ENCODE data around the gene CDKN1B. TPM values are rescaled to one million over a fixed set of nuclear protein-coding genes. Genes with fewer than 3 reads are reported as not detected.

The CDKN1B gene
- polyA plus RNA-seq, 6 donors from 2014 or later: 4.7 to 26.8 (median 14.5) TPM

DNA sequence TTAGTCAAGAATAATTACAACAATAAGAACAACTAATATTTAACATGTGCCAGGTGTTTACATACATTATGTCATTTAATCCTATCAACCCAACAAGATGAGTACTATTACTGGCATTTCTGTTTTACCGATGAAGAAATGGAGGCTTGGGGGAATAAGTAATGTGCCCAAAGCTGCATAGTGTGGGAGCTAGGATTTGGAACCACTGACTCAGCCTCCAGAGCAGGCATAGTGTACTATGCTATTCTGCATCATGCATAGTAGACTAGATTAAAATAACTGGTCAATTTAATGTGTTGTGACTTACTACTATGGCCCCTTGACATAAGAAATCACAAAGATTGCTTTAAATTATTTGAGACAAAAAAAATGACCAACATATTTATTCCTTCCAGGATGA lies 30.7 kb upstream of the CDKN1B start:
- H3K4me3 Mint-ChIP-seq: no peak overlapping the region
- no peak overlapping the region for H3K27ac Mint-ChIP-seq
- no peaks in the 10 kb centered on the region for H3K36me3 Mint-ChIP-seq
- H3K4me1 Mint-ChIP-seq: peaks cover 0 to 3% (median 0%) of the 10 kb centered on the region in 3 donors
- ATAC-seq (ENCODE audit: low read depth in 2 of 2) (no peak), DNase-seq (no peak)
- H3K9me3 Mint-ChIP-seq: peaks cover 0 to 2% (median 0%) of the 10 kb centered on the region in 7 donors
- peaks cover 0 to 11% (median 7%) of the 10 kb centered on the region in 3 donors for H3K27me3 Mint-ChIP-seq

DNA sequence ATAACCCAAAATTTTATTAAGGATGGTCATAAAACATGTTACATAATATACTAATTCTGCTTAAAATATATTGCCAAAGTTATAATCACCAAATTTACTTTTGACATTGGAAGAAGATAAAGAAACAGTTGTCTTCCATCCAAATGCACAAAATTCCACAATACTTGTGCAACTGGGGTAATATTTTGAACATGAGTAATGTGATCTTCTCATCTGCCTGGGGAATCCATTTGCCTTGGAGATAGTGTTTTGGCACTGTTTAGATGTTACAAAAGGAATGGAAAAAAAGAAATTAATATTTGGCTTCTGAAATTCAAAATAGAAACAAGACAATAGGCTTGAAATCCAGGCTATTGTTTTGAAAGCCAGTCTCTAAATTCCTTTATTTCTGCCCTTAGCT lies 30.2 kb upstream of the CDKN1B start:
- H3K4me1 Mint-ChIP-seq: peaks cover 0 to 3% (median 3%) of the 10 kb centered on the region in 3 donors
- H3K36me3 Mint-ChIP-seq: no peaks in the 10 kb centered on the region
- DNase-seq: no peak
- ATAC-seq (ENCODE audit: low read depth in 2 of 2): no peak
- peaks cover 0 to 2% (median 0%) of the 10 kb centered on the region in 7 donors for H3K9me3 Mint-ChIP-seq
- no peak overlapping the region for H3K4me3 Mint-ChIP-seq
- peaks cover 0 to 11% (median 7%) of the 10 kb centered on the region in 3 donors for H3K27me3 Mint-ChIP-seq
- H3K27ac Mint-ChIP-seq: no peak overlapping the region

DNA sequence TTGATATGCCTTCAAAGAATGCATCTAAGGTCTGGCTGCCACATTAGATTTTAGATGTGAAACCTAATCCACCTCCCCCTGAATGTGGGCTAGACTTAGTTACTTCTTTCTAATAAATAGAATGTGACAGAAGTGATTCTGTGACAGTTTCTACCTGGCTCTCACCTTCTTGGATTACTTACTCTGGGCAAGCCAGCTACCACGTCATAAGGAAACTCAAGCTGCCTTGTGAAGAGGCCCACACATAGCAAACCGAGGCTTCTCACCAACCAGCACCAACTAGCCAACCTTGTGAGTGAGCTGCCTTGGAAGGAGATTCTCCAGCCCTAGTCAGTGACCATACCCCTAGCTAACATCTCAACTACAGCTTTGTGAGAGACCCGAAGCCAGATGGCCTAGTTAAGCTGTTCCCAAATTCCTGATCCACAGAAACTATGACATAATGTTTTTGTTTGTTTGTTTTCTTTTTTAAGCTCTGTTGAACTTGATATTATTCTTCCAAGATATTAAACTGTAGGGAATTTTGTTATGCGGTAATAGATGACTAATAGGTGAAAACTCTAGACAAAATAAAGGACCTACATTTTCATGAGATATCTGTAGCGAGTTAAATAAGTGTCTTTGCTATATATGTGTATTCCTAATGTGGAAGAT lies 27.4 kb upstream of the CDKN1B start:
- H3K27me3 Mint-ChIP-seq: peaks cover 0 to 7% (median 7%) of the 10 kb centered on the region in 3 donors
- peaks cover 0 to 4% (median 3%) of the 10 kb centered on the region in 3 donors for H3K4me1 Mint-ChIP-seq
- no peaks in the 10 kb centered on the region for H3K36me3 Mint-ChIP-seq
- H3K4me3 Mint-ChIP-seq: peak overlapping the region in 1 of 8 donors; percentile 29
- no peak for DNase-seq
- H3K9me3 Mint-ChIP-seq: peaks cover 0 to 2% (median 0%) of the 10 kb centered on the region in 7 donors
- no peak for ATAC-seq (ENCODE audit: low read depth in 2 of 2)
- no peak overlapping the region for H3K27ac Mint-ChIP-seq

DNA sequence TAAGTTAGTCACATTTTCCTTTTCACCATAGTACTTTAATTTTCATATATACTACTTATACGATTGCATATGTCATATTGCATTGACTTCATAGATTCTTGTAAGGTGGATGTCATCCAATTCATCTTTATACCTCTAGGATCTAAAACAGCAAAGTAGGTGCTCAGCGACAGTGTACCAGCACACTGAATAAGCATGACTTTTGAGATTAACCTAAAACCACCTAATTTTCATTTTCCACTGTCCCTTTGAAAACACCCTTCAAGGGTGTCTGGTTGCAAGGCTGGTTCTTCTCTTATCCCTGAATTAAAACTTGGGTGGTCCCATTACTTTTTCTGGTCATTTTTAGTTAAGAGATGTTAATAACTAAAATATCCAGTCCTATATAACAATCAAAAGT lies 25.6 kb upstream of the CDKN1B start:
- no peaks in the 10 kb centered on the region for H3K27me3 Mint-ChIP-seq
- DNase-seq (no peak), ATAC-seq (ENCODE audit: low read depth in 2 of 2) (no peak)
- no peaks in the 10 kb centered on the region for H3K9me3 Mint-ChIP-seq
- peaks cover 10 to 18% (median 11%) of the 10 kb centered on the region in 3 donors for H3K4me1 Mint-ChIP-seq
- H3K4me3 Mint-ChIP-seq: no peak overlapping the region
- no peaks in the 10 kb centered on the region for H3K36me3 Mint-ChIP-seq
- H3K27ac Mint-ChIP-seq: peak overlapping the region in 1 of 6 donors; percentile 62

DNA sequence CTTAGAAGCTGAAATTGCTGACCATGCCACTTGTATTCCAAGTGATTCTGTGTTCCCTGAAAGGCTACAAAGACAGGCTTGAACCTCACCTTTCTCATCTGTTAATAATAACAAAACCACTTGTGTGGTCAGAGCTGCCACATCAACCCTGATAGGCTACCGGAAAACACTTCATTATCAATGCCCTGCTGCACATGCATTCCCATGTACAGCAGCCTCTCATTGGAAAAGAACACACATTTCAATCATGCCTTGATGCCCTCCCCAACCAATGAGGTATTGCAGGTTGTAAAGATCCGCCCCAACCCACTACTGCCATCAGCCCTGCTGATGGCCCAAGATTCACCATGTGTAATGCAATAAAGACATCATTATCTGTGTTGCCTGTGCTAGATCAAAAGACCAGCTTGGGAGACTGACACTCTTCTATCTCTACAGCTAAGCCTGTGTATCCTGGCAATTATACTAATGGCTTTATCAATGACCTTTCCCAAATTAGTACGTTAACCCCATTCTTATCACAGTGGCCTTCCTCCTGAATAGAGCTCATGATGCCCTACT lies 24.0 kb upstream of the CDKN1B start:
- no peaks in the 10 kb centered on the region for H3K36me3 Mint-ChIP-seq
- no peak for DNase-seq
- H3K27ac Mint-ChIP-seq: peak overlapping the region in 1 of 6 donors; percentile 17
- H3K4me1 Mint-ChIP-seq: peaks cover 20 to 26% (median 22%) of the 10 kb centered on the region in 3 donors
- peak overlapping the region in 3 of 8 donors; percentile 4 to 51 (median 7) for H3K4me3 Mint-ChIP-seq
- no peaks in the 10 kb centered on the region for H3K9me3 Mint-ChIP-seq
- H3K27me3 Mint-ChIP-seq: no peaks in the 10 kb centered on the region
- no peak for ATAC-seq (ENCODE audit: low read depth in 2 of 2)

DNA sequence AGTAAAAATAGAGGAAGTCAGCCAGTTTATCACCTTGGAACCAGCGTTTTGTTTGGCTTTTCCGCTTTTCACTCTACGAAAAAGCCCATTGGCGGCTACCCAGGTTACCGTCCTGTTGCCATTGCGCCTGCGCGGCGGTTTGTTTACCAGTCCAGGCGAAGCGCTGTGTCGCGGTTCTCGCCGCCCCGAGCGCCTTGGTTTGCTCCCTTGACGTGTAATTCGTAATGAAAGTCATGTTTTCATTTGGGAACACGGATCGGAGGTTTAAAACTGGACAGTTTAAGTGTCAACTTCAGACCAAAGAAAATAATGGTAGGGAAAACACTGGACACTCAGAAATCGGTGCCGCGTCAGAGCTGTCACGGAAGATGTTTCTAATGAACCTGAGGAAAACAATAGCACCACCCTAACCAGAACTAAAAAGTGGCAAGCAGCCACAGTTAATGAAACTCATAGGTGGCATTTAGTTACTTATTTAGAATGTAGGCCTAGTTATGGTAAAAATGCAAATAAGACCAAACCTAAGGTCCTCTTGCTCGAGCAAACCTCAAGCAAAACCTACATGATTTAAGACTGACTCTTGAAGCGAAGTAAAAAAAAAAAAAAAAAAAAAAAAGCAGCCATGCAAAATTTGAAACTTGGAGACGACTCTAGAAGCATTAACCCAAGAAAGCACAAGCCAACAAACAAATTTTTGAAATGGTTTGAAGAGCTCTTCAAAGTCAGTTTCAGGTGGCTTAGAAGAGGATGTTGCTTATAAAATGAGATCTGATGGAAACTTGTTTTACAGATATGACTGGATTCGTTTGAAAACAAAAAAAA lies 20.4 kb upstream of the CDKN1B start:
- H3K27ac Mint-ChIP-seq: peak overlapping the region; percentile 99 to 100 (median 100)
- DNase-seq (peak; percentile 93), ATAC-seq (ENCODE audit: low read depth in 2 of 2) (peak; percentile 85 to 87)
- no peaks in the 10 kb centered on the region for H3K9me3 Mint-ChIP-seq
- peaks cover 23 to 30% (median 24%) of the 10 kb centered on the region in 3 donors for H3K4me1 Mint-ChIP-seq
- no peaks in the 10 kb centered on the region for H3K36me3 Mint-ChIP-seq
- peak overlapping the region; percentile 85 to 100 (median 96) for H3K4me3 Mint-ChIP-seq
- no peaks in the 10 kb centered on the region for H3K27me3 Mint-ChIP-seq

DNA sequence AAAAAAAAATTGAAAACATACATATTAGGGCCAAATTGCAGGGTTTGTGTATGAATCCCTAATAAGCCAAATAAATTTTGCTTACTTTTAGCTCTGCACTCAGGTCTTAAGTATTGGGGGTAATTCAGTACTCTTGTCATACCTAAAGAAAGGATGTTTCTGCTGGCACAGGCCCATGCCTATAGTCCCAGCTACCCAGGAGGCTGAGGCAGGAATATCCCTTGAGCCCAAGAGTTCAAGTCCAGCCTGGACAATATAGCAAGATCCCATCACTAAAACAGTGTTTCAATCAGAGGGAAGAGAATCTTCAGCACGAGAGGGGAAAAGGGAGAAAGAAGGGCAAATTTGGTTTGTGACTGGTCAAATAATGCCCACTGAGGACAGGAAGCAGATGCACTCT lies 17.8 kb upstream of the CDKN1B start:
- Mint-ChIP-seq H3K9me3 (no peaks in the 10 kb centered on the region), H3K36me3 (no peaks in the 10 kb centered on the region), H3K4me3 (peak overlapping the region in 1 of 8 donors; percentile 64), H3K27ac (peak overlapping the region in 2 of 6 donors; percentile 33 to 81), H3K27me3 (no peaks in the 10 kb centered on the region), H3K4me1 (peaks cover 21 to 30% (median 23%) of the 10 kb centered on the region in 3 donors)
- DNase-seq (no peak), ATAC-seq (ENCODE audit: low read depth in 2 of 2) (no peak)

DNA sequence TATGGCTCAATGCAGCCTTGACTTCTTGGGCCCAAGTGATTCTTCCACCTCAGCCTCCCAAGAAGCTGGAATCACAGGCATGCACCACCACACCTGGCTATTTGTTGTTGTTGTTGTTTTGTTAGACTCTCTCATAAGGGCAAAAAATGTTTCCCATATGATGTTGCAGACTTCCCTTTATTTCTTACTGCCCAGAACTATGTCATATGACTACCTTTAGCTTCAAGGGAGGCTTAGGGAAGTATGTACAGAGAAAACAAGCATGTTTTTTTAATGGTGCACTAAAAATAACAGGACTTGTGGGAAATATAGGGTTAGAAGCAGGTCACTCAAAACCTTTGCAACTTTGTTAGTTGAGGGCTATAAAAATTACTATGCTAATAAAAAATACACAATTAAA lies 16.9 kb upstream of the CDKN1B start:
- H3K27me3 Mint-ChIP-seq: no peaks in the 10 kb centered on the region
- H3K27ac Mint-ChIP-seq: peak overlapping the region in 1 of 6 donors; percentile 11
- peaks cover 26 to 29% (median 26%) of the 10 kb centered on the region in 3 donors for H3K4me1 Mint-ChIP-seq
- no peak overlapping the region for H3K4me3 Mint-ChIP-seq
- no peaks in the 10 kb centered on the region for H3K9me3 Mint-ChIP-seq
- no peaks in the 10 kb centered on the region for H3K36me3 Mint-ChIP-seq
- ATAC-seq (ENCODE audit: low read depth in 2 of 2): no peak
- DNase-seq: no peak

DNA sequence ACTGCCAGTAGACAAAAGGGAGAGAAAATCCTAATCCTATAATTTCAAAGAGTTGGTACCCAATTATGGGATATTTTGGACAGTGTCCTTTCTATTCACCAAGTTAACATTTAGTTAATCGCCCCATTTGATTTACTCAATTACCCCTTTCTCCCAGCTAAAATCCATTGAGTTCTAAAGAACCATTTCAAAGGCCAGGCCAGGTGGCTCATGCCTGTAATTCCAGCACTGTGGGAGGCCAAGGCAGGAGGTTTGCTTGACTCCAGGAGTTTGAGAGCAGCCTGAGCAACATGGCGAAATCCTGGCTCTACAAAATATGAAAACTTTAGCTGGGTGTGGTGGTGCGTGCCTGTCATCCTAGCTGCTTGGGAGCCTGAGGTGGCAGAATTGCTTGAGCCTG lies 15.7 kb upstream of the CDKN1B start:
- Mint-ChIP-seq H3K36me3 (no peaks in the 10 kb centered on the region), H3K27me3 (no peaks in the 10 kb centered on the region), H3K27ac (no peak overlapping the region), H3K4me1 (peaks cover 14 to 21% (median 20%) of the 10 kb centered on the region in 3 donors), H3K4me3 (no peak overlapping the region), H3K9me3 (no peaks in the 10 kb centered on the region)
- no peak for ATAC-seq (ENCODE audit: low read depth in 2 of 2)
- DNase-seq: no peak

DNA sequence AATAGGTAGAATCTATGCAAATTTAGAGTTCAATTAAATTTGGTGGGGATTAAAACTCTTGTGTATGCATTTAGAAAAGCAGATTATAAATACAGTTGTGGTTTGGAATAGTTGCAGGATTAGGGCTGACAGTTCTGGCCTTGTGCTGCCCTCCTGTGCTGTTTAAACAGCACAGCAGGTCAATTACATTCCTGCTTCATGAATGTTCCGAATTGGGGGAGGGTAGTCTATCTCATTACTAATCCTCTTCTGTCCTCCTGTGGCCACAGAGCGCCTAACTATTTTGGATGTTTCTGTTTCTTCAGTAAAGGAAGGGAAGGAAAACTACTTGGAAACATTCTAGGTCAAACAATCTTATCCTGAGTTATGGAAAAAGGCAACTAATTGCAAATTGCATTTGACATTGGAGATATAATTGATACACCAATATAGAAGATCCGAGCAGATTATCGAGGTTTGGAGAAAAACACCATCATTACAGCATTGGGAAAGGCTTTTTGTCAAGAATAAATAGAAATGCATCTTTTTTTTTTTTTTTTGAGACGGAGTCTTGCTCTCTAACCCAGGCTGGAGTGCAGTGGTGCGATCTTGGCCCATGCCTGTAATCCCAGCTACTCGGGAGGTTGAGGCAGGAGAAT lies 12.5 kb upstream of the CDKN1B start:
- Mint-ChIP-seq H3K4me3 (peak overlapping the region in 1 of 8 donors; percentile 2), H3K27me3 (no peaks in the 10 kb centered on the region), H3K9me3 (no peaks in the 10 kb centered on the region), H3K4me1 (peaks cover 0 to 5% (median 5%) of the 10 kb centered on the region in 3 donors), H3K27ac (peak overlapping the region in 1 of 6 donors; percentile 28), H3K36me3 (no peaks in the 10 kb centered on the region)
- ATAC-seq (ENCODE audit: low read depth in 2 of 2) (peak; percentile 98), DNase-seq (peak; percentile 56)

DNA sequence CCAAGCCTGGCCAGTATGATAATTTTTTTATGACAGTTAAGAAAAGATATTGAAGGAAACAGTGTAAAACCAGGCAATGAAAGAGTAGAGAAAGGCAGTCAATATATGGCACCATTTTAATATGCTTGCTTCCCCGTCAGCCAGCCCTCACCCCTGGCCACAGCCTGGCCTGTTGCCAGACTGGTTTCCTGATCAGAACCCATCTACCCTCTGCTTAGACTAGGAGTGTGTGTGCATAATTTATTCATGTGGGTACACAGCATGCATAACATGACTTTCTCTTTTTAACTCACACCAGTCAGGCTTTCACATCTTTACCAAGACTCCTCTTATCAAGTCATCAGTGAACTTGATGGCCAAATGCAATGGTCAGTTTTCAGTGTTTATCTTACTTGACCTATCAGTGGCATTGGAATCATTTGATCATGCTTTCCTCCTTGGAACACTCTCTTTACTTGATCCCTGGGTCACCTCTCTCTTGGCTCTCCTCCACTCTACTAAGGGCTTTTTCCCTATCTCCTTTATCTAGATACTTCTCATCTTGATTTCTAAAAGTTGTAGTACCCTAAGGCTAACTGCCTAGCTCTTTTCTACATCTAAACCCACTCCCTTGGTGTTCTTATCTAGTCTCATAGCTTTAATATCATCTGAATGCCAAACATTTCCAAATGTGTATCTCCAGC lies 11.2 kb upstream of the CDKN1B start:
- no peaks in the 10 kb centered on the region for H3K27me3 Mint-ChIP-seq
- no peaks in the 10 kb centered on the region for H3K9me3 Mint-ChIP-seq
- peaks cover 0 to 5% (median 5%) of the 10 kb centered on the region in 3 donors for H3K4me1 Mint-ChIP-seq
- H3K36me3 Mint-ChIP-seq: no peaks in the 10 kb centered on the region
- no peak for DNase-seq
- ATAC-seq (ENCODE audit: low read depth in 2 of 2): no peak
- H3K27ac Mint-ChIP-seq: no peak overlapping the region
- no peak overlapping the region for H3K4me3 Mint-ChIP-seq

DNA sequence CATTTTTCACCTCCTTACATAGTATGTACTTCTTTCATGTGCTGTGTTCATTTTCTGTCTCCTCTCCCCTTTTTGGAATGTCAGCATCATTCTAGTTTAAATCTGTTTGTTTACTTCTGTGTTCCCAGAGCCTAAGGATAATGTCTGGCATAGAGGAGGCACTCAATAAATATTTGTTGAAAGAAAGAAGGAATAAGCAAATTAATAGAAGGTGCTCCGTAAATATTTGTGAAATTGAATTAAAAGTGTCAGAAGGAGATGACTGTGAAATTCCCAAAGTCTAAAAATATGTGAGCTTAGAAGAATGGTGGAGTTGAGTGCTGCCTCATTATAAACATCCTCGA lies 3.3 kb upstream of the CDKN1B start:
- ATAC-seq (ENCODE audit: low read depth in 2 of 2) (no peak), DNase-seq (no peak)
- H3K27me3 Mint-ChIP-seq: no peaks in the 10 kb centered on the region
- peak overlapping the region; percentile 95 to 98 (median 98) for H3K27ac Mint-ChIP-seq
- H3K9me3 Mint-ChIP-seq: no peaks in the 10 kb centered on the region
- peaks cover 44 to 57% (median 50%) of the 10 kb centered on the region in 3 donors for H3K4me1 Mint-ChIP-seq
- H3K4me3 Mint-ChIP-seq: peak overlapping the region; percentile 83 to 99 (median 94)
- peaks cover 9 to 18% of the 10 kb centered on the region in 2 donors for H3K36me3 Mint-ChIP-seq
